Frontal cortex (tissue), 4 donors: ENCODE results near the gene CD38. TPM values are rescaled to one million over a fixed set of nuclear protein-coding genes. Genes with fewer than 3 reads are reported as not detected.
"Not testable (repeated sequence)": the region's sequence is repeated elsewhere in the genome, so short reads cannot be mapped to it uniquely, and the experiment has no call there.

Experiments
- DNase-seq, 2 donors: peaks; one replicate each; pipeline ENCODE4 v3.0.0; 2012; ENCODE audit warnings: low spot score in 2 of 2
- FAIRE-seq: peaks from 2 replicates; lab custom pipeline; 2012; peaks lifted over from hg19 to GRCh38; lab: Jason Lieb, UNC
- total RNA-seq: library from RNA; depleted of rRNA; stranded (reverse); fragments of >200 nt; gene quantifications from one replicate; pipeline ENCODE4 v1.2.3, GENCODE V29; 2014
- donor health status: control.
- donor health status: control.
- donor health status: control.

CD38 gene
- 1.6 TPM for total RNA-seq

DNA sequence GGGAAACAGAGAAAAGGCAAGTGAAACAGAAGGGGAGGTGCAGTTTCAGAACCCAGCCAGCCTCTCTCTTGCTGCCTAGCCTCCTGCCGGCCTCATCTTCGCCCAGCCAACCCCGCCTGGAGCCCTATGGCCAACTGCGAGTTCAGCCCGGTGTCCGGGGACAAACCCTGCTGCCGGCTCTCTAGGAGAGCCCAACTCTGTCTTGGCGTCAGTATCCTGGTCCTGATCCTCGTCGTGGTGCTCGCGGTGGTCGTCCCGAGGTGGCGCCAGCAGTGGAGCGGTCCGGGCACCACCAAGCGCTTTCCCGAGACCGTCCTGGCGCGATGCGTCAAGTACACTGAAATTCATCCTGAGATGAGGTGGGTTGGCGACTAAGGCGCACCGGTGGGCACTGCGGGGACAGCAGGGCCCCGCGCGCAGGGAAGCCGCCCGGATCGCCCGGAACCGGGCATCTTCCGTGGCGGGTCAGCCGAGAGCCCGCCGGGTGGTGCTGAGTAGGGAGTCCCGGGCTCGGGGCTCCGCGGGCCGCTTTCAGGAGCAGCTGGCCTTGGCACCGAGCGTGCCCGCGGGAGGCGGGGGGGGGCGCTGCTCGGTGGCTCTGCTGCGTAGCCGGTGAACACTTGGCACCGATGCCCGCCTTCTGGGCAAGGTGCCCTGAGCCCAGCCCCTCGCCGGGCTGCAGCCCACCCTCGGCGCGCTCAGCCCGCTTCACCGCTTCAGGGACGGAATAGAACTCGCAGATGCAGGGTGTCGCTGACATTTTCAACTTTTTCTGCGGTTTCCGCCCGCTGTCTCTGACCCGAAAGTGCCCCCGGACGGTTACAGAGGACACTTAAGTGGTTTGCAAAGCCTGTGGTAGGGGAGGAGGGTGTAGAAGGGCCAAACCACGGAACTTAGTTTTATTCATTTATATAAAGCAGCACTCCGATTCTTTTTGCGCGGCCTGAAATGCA is at the start of gene CD38:
Gene CD38 (plus strand): TSS at position 40 of the 953 bp plus-strand sequence. CDS start 87 bp downstream, at position 127.
- no peak for FAIRE-seq

DNA sequence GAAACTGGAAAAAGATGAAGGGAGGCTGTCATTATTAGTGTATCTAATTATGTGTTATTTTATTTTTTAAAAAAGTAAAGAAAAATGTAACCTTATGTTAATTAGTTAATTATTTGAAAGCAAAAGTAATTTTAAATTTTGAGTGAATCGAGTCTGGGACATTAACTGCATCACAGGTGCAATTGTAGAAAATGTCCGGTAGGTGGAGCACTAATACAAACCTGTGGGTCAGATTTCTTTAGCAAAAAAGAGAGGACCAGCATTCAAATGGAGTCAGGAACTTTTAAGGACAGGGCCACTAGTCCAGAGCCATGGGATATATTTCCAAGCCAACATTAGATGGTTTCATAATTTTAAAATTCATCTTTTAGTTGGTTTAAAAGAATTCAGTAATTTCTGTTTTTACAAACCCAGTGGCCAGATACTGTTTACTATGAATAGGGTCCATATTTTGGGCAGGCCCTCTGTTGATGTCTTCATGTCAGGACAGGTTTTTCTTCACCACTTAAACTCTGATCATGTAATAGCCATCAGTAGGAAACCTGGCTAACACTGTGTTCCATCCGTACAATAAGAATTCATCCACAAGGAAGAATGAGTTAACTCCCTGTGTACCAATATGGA is 48.1 kb upstream of the CD38 start:
- DNase-seq (peak; percentile 25 to 58), FAIRE-seq (peak; percentile 97)

More for the DNA sequence above, at the start of gene CD38:
- peak in 1 of 2 donors; percentile 37 for DNase-seq

DNA sequence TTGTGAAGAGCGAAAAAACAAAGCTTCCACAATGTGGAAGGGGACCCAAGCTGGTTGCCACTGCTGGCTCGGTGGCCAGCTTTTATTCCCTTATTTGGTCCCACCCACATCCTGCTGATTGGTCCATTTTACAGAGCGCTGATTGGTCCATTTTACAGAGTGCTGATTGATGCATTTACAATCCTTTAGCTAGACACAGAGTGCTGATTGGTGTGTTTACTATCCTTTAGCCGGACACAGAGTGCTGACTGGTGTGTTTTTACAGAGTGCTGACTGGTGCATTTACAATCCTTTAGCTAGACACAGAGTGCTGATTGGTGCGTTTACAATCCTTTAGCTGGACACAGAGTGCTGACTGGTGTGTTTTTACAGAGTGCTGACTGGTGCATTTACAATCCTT is 45.1 kb upstream of the CD38 start:
- not testable (repeated sequence) for DNase-seq, FAIRE-seq

GRCh38 chr4:15735536-15735935 is 42.6 kb upstream of the CD38 start:
- DNase-seq (no peak), FAIRE-seq (no peak)

- no peak for FAIRE-seq
- no peak for DNase-seq
Measured at GRCh38 chr4:15736514-15737050, 41.5 kb upstream of the CD38 start.

- no peak for FAIRE-seq
- no peak for DNase-seq
Measured at GRCh38 chr4:15737255-15737654, 40.9 kb upstream of the CD38 start.

- FAIRE-seq, result no peak
- DNase-seq, result no peak
Measured at GRCh38 chr4:15738877-15739276, 39.3 kb upstream of the CD38 start.

DNA sequence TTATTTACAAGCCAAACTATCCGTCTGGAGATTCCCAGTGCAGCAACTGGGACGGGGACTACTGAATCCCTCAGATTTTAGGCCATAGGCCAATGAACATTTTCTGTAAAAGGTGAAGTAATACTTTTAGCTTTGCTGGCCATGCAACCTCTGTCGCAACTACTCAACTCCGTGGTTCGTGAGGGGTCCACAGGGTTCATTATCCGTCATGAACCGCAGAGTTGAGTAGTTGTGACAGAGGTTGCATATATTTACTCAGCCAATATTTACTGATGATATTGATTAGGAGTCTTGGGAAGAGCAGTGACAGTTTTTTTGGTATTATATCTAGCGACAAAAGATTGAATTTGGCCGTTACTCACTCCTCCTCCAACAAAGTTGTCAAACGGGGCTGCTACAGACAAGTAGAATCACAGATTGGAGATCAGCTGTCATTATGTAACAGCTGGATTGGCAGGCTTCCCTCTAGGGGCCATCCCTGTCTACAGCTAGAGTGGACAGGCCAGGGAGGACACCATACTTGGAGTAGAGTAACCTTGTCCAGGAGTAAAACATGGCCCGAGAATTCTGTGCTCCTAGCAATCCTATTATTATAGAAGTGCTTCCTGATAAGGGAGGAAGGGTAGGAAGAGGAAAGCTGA is 37.2 kb upstream of the CD38 start:
- DNase-seq (no peak), FAIRE-seq (no peak)

GRCh38 chr4:15742083-15742582 is 36.0 kb upstream of the CD38 start:
- DNase-seq (no peak), FAIRE-seq (no peak)

GRCh38 chr4:15742637-15743036 is 35.5 kb upstream of the CD38 start:
- FAIRE-seq (no peak), DNase-seq (no peak)

DNA sequence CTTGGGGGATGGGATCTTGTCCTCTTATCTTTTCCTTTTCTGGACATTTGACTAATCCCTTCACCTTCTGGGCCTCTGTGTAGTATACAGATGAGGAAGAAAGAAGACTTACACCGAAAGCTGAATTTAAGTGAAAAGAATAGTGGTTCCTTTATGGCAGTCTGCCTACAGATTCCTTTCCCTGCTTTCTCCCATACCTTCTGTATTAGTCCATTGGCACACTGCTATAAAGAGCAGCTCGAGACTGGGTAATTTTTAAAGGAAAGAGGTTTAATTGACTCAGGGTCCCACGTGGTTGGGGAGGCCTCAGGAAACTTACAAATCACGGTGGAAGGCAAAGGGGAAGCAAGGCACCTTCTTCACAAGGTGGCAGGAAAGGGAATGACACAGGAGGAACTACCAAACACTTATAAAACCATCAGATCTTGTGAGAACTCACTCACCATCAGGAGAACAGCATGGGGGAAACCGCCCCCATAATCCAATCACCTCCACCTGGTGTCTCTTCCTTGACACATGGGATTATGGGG is 34.0 kb upstream of the CD38 start:
- no peak for DNase-seq

DNA sequence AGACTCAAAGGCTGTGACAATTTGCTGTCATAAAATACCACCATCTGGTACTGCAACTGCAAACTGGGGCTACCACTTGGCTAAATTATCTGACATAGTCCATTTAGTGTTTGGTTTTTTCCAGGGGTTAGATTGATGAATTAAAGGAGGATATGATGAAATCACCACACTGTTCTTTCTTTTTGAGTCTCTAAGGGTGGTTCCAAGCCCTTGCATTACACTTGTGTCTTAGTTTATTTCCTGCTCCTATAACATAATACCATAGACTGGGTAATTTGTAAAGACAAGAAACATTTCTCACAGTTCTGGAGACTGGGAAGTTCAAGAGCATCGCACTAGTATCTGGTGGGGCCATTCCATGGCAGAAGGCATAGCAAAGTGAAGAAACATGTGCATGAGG is 32.0 kb upstream of the CD38 start:
- no peak for DNase-seq
- FAIRE-seq, result no peak

More for the DNA sequence above, 34.0 kb upstream of the CD38 start:
- no peak for FAIRE-seq

- FAIRE-seq, result no peak
- no peak for DNase-seq
Measured at GRCh38 chr4:15749001-15749400, 29.1 kb upstream of the CD38 start.

GRCh38 chr4:15751153-15751552 is 27.0 kb upstream of the CD38 start:
- FAIRE-seq (no peak), DNase-seq (no peak)

- no peak for FAIRE-seq
Measured at GRCh38 chr4:15753081-15753480, 25.0 kb upstream of the CD38 start.

DNA sequence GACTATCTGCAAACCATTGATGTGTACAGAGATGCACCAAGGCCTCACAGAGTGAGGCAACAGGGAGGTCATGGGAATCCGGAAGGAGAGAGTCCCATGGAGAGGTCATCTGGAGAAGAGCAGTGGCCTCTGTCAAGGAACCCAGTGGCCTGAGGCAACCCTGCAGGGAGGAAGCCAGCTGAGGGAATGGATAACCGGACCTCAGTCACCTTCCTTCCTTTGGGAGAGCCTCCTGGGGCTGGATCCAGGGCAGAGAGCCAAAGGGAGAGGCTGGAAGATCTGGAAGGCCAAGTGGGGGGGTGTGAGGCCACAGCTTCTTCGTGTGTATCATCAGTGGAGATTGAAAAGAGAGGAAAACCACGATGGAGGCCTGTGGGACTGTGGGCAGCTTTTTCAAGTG is 24.3 kb upstream of the CD38 start:
- no peak for DNase-seq
- no peak for FAIRE-seq

More at GRCh38 chr4:15753081-15753480, 25.0 kb upstream of the CD38 start:
- DNase-seq, result no peak

DNA sequence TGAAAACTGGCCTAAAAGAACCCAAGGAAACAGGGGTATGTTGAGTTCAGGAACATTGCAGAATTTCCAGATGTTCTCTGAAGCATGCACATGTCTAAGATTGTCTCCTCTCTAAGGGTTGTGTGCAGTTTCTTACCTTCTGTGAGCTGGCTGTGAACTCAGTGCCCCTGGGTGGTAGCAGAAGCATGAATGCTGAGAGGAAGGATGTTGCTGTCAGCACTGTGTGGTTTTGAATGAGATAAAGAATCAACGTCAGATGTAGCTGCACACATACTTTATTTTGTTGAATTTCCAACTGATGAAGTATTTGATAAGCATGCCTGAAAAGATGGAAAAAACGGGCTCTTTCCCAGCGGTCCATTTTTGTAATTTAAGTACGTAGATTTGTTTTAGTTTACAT is 23.8 kb upstream of the CD38 start:
- no peak for DNase-seq
- FAIRE-seq, result no peak

GRCh38 chr4:15755321-15756155 is 22.6 kb upstream of the CD38 start:
- no peak for FAIRE-seq
- no peak for DNase-seq

DNA sequence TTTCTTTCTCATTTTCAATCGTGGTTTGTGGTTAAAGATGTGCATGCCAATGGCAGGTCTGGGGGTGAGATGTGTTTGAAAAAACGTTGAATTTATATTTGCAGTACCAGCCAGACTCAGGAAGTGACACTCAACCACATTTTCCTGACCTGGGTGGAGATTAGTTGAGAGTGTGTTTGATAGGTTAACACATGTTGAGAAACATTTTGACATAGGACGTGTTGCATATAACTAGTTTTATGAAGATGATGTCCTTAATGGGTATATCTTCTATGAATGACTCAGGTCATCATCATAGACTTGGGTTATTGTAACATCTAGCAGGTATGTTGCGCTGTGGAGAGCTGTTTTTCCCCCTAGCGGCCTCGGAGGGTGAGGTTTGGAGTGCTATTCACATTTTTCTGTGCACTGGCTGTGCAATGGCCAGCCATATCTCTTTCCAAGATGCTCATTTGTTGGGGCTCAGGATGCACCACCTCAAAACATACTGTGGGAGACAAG is 21.7 kb upstream of the CD38 start:
- FAIRE-seq (no peak), DNase-seq (no peak)
